B cell (primary cell): ENCODE data around the gene TENT4A.

Source experiments
- CTCF ChIP-seq: fragments of 200-600 bp; IDR thresholded peaks from one replicate; pipeline ENCODE4 v1.8.0; 2022; ENCODE audit warnings: antibody characterized with exemption, mild to moderate bottlenecking
- EZH2 ChIP-seq: IDR thresholded peaks from 2 replicates; pipeline ENCODE4 v1.6.1; 2012; ENCODE audit warnings: borderline replicate concordance, low read depth, mild to moderate bottlenecking, moderate library complexity, low read length; ENCODE audit not compliant: insufficient read depth, poor library complexity, severe bottlenecking

- TF ChIP-seq CTCF: peak; percentile 14
- no peak for TF ChIP-seq EZH2
Measured at GRCh38 chr5:6712577-6713273, 507 bp upstream of the TENT4A start.
